Activated CD8-positive, alpha-beta memory T cell treated with anti-CD3 and anti-CD28 coated beads, Interleukin-2, amount 10 ng/mL, durations not matched to agents 7 days and 5 days (primary cell): ENCODE results near the gene BTBD7. TPM values are rescaled to one million over a fixed set of nuclear protein-coding genes. Genes with fewer than 3 reads are reported as not detected.
"Not testable (repeated sequence)": the region's sequence is repeated elsewhere in the genome, so short reads cannot be mapped to it uniquely, and the experiment has no call there.

Experiments used
- ATAC-seq: fragments of 150-1000 bp; cut with Tn5 transposase; one replicate; pipeline ENCODE4 v1.10.0; 2021; ENCODE audit warnings: moderate library complexity
- CTCF ChIA-PET: fragments of 350-600 bp; sonication (Branson Sonifier 250); formaldehyde crosslinking; loops from one replicate; lab custom pipeline; 2021; ENCODE audit warnings: antibody characterized with exemption; lab: Charles Lee
- DNase-seq: peaks from one replicate; pipeline ENCODE4 v3.0.0-alpha.2; 2020
- H3K27ac Mint-ChIP-seq: one replicate; pipeline ENCODE4 v1.8.0; 2021; ENCODE audit warnings: mild to moderate bottlenecking, mixed read lengths
- H3K27me3 Mint-ChIP-seq: one replicate; pipeline ENCODE4 v1.8.0; 2021; ENCODE audit warnings: mixed read lengths
- H3K36me3 Mint-ChIP-seq: one replicate; pipeline ENCODE4 v1.8.0; 2021; ENCODE audit warnings: mild to moderate bottlenecking, mixed read lengths
- H3K4me1 Mint-ChIP-seq: one replicate; pipeline ENCODE4 v1.8.0; 2021; ENCODE audit warnings: mixed read lengths
- H3K4me3 Mint-ChIP-seq: one replicate; pipeline ENCODE4 v1.8.0; 2021; ENCODE audit warnings: mild to moderate bottlenecking, moderate library complexity, mixed read lengths
- H3K9me3 Mint-ChIP-seq: one replicate; pipeline ENCODE4 v1.8.0; 2022; ENCODE audit warnings: low read depth, mixed read lengths
- total RNA-seq, 2 experiments: library from RNA; stranded (reverse); gene quantifications; one replicate each; pipeline ENCODE4 v1.2.3, GENCODE V29; 2021

BTBD7 gene
- total RNA-seq, 2 experiments from 2014 or later: 16.8 to 18.3 TPM

DNA sequence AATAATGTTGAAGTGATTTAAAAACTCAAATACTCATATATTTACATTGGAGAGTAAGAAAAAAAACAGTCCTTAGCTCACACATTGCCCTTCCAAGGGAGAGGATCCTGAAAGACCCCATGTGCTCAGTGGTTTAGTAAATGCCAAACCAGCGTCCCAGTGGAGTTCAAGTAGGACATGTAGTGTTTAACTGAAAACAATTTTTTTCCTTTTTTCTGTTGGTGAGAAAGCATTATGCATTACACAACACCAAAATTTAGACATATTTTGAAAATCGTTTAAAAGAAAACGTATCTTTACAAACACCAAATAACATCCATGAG, 92.2 kb downstream of the BTBD7 start:
- DNase-seq (no peak), ATAC-seq (no peak)
- H3K9me3 Mint-ChIP-seq: no peaks in the 10 kb centered on the region
- no peaks in the 10 kb centered on the region for H3K27me3 Mint-ChIP-seq
- CTCF ChIA-PET: no interaction called here
- no peak overlapping the region for H3K27ac Mint-ChIP-seq
- no peaks in the 10 kb centered on the region for H3K4me1 Mint-ChIP-seq
- no peak overlapping the region for H3K4me3 Mint-ChIP-seq
- peaks cover 16% of the 10 kb centered on the region for H3K36me3 Mint-ChIP-seq

DNA sequence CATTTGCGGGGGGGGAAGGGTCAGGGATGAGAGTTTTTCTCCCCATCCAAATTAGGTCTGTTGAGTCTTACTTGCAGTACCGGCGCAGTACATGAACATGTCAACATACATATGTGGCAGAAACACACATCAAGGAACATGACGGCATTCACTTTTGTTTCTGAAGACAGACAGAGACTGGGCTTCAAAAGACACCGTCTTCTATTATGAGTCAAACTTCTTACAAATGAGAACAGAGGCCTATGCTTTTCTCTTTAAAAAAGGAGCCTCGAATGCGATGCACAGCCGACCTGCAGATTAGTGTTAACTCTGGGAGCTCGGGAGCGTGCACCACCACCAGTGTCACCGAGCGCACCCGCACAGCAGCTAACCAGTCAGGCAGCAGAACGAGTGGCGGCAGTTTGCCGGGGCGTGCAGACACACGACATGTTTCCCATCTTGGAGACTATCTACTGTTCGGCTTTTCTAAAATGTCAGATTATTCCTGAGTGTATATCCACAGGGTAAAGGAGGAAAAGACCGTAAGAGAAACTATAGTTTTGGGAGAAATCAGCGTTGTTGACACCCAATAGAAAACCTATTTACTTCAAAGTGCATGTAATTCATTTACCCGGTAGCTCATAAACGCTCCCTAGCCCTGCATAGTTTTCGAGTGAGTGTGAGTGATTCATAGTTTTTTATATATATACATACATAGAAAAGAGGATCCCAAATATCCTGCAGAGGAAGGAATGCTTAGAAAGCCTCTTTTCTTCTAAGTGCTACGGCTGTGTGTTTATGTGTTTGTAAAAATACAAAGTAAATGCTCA, 92.8 kb downstream of the BTBD7 start:
- CTCF ChIA-PET: no interaction called here
- Mint-ChIP-seq H3K4me3 (no peak overlapping the region), H3K27ac (no peak overlapping the region), H3K4me1 (no peaks in the 10 kb centered on the region), H3K9me3 (no peaks in the 10 kb centered on the region), H3K36me3 (peaks cover 13% of the 10 kb centered on the region), H3K27me3 (no peaks in the 10 kb centered on the region)
- no peak for ATAC-seq
- no peak for DNase-seq

GRCh38 chr14:93234798-93235197, 98.0 kb downstream of the BTBD7 start:
- Mint-ChIP-seq H3K27ac (no peak overlapping the region), H3K4me1 (peaks cover 8% of the 10 kb centered on the region), H3K9me3 (no peaks in the 10 kb centered on the region), H3K27me3 (peaks cover 16% of the 10 kb centered on the region), H3K36me3 (no peaks in the 10 kb centered on the region), H3K4me3 (no peak overlapping the region)
- DNase-seq: no peak
- no peak for ATAC-seq
- CTCF ChIA-PET: interaction anchor here (0.6 to 2.1 kb wide), 2 partner anchors 10 to 140 kb away, joined by 3 to 6 read pairs; no protein-coding TSS in a partner anchor

DNA sequence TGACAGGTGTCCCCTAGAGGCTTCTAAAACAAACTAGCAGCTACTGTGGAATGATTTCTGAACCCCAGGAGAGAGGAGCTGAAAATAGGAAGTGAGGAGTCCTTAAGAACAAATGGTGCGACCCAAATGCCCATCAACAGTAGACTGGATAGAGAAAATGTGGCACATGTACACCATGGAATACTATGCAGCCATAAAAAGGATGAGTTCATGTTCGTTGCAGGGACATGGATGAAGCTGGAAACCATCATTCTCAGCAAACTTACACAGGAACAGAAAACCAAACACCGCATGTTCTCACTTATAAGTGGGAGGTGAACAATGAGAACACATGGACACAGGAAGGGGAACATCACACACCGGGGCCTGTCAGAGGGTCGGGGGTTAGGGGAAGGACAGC, 99.8 kb downstream of the BTBD7 start:
- H3K36me3 Mint-ChIP-seq, H3K9me3 Mint-ChIP-seq, H3K4me3 Mint-ChIP-seq, H3K4me1 Mint-ChIP-seq, H3K27ac Mint-ChIP-seq, ATAC-seq, DNase-seq: not testable (repeated sequence)
- peaks cover 16% of the 10 kb centered on the region for H3K27me3 Mint-ChIP-seq
- CTCF ChIA-PET: interaction anchor here (2.1 kb wide), 1 partner anchor 12 kb away, joined by 6 read pairs; no protein-coding TSS in a partner anchor

GRCh38 chr14:93232159-93232558, 100.7 kb downstream of the BTBD7 start:
- CTCF ChIA-PET: no interaction called here
- peaks cover 16% of the 10 kb centered on the region for H3K27me3 Mint-ChIP-seq
- peaks cover 9% of the 10 kb centered on the region for H3K36me3 Mint-ChIP-seq
- peaks cover 8% of the 10 kb centered on the region for H3K4me1 Mint-ChIP-seq
- no peak overlapping the region for H3K27ac Mint-ChIP-seq
- DNase-seq (no peak), ATAC-seq (no peak)
- no peak overlapping the region for H3K4me3 Mint-ChIP-seq
- H3K9me3 Mint-ChIP-seq: no peaks in the 10 kb centered on the region

- Mint-ChIP-seq H3K4me3 (peak overlapping the region; percentile 32), H3K27ac (no peak overlapping the region), H3K27me3 (peaks cover 16% of the 10 kb centered on the region), H3K4me1 (peaks cover 8% of the 10 kb centered on the region), H3K36me3 (peaks cover 13% of the 10 kb centered on the region), H3K9me3 (no peaks in the 10 kb centered on the region)
- CTCF ChIA-PET: interaction anchor here (0.9 kb wide), 1 partner anchor 33 kb away, joined by 3 read pairs; no protein-coding TSS in a partner anchor
- DNase-seq (no peak), ATAC-seq (peak; percentile 47)
Measured at GRCh38 chr14:93231129-93231979, 101.5 kb downstream of the BTBD7 start.

- no peak overlapping the region for H3K4me3 Mint-ChIP-seq
- H3K9me3 Mint-ChIP-seq: no peaks in the 10 kb centered on the region
- DNase-seq (no peak), ATAC-seq (no peak)
- peaks cover 8% of the 10 kb centered on the region for H3K4me1 Mint-ChIP-seq
- CTCF ChIA-PET: no interaction called here
- peaks cover 21% of the 10 kb centered on the region for H3K36me3 Mint-ChIP-seq
- H3K27me3 Mint-ChIP-seq: peaks cover 16% of the 10 kb centered on the region
- H3K27ac Mint-ChIP-seq: no peak overlapping the region
Measured at GRCh38 chr14:93230539-93230938, 102.3 kb downstream of the BTBD7 start.

- Mint-ChIP-seq H3K4me3 (no peak overlapping the region), H3K4me1 (peaks cover 8% of the 10 kb centered on the region), H3K36me3 (peaks cover 30% of the 10 kb centered on the region), H3K27ac (no peak overlapping the region), H3K9me3 (no peaks in the 10 kb centered on the region), H3K27me3 (peaks cover 7% of the 10 kb centered on the region)
- CTCF ChIA-PET: no interaction called here
- no peak for DNase-seq
- ATAC-seq: no peak
Measured at GRCh38 chr14:93228550-93228949, 104.3 kb downstream of the BTBD7 start.

- no peak for DNase-seq
- CTCF ChIA-PET: no interaction called here
- peaks cover 8% of the 10 kb centered on the region for H3K4me1 Mint-ChIP-seq
- H3K27ac Mint-ChIP-seq: no peak overlapping the region
- H3K9me3 Mint-ChIP-seq: no peaks in the 10 kb centered on the region
- ATAC-seq: no peak
- H3K4me3 Mint-ChIP-seq: no peak overlapping the region
- H3K36me3 Mint-ChIP-seq: peaks cover 49% of the 10 kb centered on the region
- H3K27me3 Mint-ChIP-seq: no peaks in the 10 kb centered on the region
Measured at GRCh38 chr14:93223565-93223964, 109.3 kb downstream of the BTBD7 start.

- Mint-ChIP-seq H3K4me3 (no peak overlapping the region), H3K27ac (no peak overlapping the region), H3K4me1 (peaks cover 8% of the 10 kb centered on the region), H3K27me3 (no peaks in the 10 kb centered on the region), H3K36me3 (peaks cover 42% of the 10 kb centered on the region), H3K9me3 (no peaks in the 10 kb centered on the region)
- ATAC-seq (peak; percentile 30), DNase-seq (no peak)
- CTCF ChIA-PET: interaction anchor here (2.0 kb wide), 1 partner anchor 107 kb away, joined by 6 read pairs; no protein-coding TSS in a partner anchor
Measured at GRCh38 chr14:93220509-93220908, 112.3 kb downstream of the BTBD7 start.

GRCh38 chr14:93219103-93219726, 113.6 kb downstream of the BTBD7 start:
- Mint-ChIP-seq H3K27me3 (no peaks in the 10 kb centered on the region), H3K36me3 (peaks cover 38% of the 10 kb centered on the region), H3K9me3 (no peaks in the 10 kb centered on the region), H3K27ac (no peak overlapping the region), H3K4me3 (no peak overlapping the region), H3K4me1 (peaks cover 8% of the 10 kb centered on the region)
- peak; percentile 67 for DNase-seq
- CTCF ChIA-PET: interaction anchor here (0.6 to 3.4 kb wide), 7 partner anchors 10 to 106 kb away, joined by 3 to 19 read pairs (median 5); partner anchors contain the start of genes GON7, LYSET, MOAP1 and UBR7
- ATAC-seq: peak; percentile 91

DNA sequence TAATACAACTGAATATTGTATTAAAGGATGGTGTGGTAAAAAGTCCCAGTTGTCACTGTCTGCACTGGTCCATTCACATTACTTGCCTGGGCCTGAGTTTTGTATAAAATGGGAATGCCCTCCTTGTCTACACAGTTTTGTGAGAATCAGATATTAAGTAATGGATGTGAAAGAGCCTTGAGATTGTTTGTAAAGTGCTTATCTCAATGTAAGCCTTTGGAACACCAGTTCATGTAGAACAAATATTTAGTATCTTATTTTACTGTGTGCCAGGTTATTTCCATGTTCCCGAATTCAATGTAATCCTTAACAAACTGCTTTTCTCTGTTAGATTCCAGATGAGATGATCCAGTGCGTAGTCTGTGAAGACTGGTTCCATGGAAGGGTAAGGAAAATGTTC, 118.2 kb downstream of the BTBD7 start:
- peaks cover 4% of the 10 kb centered on the region for H3K4me1 Mint-ChIP-seq
- DNase-seq (no peak), ATAC-seq (no peak)
- no peaks in the 10 kb centered on the region for H3K9me3 Mint-ChIP-seq
- CTCF ChIA-PET: no interaction called here
- H3K27me3 Mint-ChIP-seq: no peaks in the 10 kb centered on the region
- no peak overlapping the region for H3K27ac Mint-ChIP-seq
- no peak overlapping the region for H3K4me3 Mint-ChIP-seq
- peaks cover 31% of the 10 kb centered on the region for H3K36me3 Mint-ChIP-seq

DNA sequence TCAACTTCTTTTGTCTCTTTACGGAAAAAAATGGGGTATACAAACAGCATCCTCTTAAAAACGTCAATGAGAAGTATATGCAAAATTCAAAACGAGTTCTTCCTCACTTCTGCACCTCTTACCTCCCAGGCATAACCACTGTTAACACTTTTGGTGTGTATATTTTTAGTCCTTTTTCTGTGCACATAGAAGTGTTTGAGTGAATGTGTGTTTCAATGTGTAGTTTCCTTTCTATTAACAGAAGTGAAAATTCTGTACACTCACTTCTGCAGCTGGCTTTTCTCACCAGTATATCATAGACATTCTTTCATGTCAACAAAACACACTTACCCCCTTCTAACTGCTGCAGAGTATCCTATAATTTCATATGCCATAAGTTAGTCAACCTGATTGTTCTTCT, 120.4 kb downstream of the BTBD7 start:
- CTCF ChIA-PET: no interaction called here
- Mint-ChIP-seq H3K27ac (no peak overlapping the region), H3K36me3 (peaks cover 26% of the 10 kb centered on the region), H3K4me3 (no peak overlapping the region), H3K27me3 (no peaks in the 10 kb centered on the region), H3K9me3 (no peaks in the 10 kb centered on the region), H3K4me1 (peaks cover 19% of the 10 kb centered on the region)
- no peak for DNase-seq
- ATAC-seq: no peak
